ENCODE data around the gene FGD2. TPM values are rescaled to one million over a fixed set of nuclear protein-coding genes. Genes with fewer than 3 reads are reported as not detected.

The FGD2 gene, protein sequence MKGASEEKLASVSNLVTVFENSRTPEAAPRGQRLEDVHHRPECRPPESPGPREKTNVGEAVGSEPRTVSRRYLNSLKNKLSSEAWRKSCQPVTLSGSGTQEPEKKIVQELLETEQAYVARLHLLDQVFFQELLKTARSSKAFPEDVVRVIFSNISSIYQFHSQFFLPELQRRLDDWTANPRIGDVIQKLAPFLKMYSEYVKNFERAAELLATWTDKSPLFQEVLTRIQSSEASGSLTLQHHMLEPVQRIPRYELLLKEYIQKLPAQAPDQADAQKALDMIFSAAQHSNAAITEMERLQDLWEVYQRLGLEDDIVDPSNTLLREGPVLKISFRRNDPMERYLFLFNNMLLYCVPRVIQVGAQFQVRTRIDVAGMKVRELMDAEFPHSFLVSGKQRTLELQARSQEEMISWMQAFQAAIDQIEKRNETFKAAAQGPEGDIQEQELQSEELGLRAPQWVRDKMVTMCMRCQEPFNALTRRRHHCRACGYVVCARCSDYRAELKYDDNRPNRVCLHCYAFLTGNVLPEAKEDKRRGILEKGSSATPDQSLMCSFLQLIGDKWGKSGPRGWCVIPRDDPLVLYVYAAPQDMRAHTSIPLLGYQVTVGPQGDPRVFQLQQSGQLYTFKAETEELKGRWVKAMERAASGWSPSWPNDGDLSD
- under 1 TPM in 1 of 2 donors, not detected in 1; under 0.01 TPM for total RNA-seq

DNA sequence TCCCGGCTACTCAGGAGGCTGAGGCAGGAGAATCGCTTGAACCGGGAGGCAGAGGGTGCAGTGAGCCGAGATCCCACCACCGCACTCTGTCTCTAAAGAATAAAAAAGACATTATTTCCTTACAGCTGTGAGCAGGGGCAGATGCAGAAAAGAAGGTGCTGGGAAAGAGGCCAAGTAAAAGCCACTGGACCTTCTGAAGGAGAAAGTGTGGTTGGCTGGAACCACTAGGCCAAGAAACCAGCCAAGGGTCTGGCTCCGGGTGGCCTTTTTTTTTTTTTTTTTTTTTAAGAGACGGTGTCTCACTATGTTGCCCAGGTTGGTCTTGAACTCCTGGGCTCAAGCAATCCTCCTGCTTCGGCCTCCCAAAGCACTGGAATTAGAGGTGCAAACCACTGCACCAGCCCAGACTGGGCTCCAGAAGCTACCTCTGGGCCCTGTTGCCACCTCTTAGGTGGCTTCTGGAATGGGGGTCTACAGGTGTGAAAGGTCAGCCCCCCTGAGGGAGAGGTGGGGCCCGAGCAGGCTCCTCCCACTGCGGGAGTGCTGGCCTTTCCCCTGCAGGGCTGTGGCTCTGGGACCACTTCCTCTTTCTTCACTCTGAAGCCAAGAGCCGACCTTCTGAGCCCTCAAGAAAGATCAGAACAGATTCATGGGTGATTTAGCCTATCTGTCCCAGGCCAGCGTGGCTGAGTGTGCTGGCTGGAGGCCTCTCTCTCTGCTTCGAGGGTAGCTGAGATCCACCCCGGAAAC lies at the start of gene FGD2:
TSS of gene FGD2 (plus strand) at position 595 of the 750 bp plus-strand sequence. CDS start 163 bp downstream, outside the sequence.

DNA sequence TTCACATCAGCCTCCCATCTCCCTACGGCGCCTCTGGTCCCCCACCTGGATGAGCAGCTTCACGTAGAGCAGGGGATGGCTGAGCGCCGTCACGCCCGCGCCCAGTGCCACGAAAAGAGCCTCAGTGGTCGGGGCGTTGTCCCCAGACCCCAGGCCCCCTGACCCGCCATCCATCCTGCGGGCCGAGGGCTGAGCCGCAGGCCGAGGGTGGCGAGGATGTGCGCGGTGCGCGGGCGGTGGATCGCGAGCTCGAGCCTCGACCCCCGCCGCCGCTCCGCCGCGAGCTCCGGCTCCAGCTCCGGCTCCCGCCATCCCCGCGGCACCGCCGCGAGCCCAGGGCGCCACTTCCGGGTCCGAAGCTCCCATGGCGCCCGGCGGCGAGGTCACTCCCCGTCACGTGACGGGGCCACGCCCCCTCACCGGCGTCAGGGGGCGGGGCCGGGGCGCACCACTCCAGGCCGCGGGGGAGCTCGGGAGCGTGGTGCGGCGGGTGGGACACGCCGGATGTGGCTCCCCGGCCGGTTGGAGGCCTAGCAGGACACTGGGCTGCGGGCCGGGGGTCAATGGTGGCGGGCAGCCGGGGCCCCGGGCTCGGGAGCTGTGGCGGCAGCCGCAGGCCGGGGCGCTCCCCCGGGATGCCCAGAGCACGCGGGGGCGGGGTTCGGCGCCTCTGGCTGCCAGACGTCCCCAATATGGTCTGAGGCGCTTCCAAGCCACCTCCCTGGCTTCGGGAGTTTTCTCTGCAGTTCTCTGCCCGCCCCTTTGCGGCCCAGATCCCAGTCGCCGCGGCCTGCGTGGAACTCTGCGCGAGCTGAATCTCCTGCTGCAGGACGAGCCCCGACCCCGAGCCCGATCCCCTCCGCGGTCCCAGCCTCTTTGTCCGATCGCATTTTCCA lies 19.4 kb upstream of the FGD2 start, which contains the start of gene MTCH1:
TSS of gene MTCH1 (minus strand) at position 389 of the 896 bp plus-strand sequence. CDS start at position 366, 23 bp downstream.

Other genes starting within 250 kb of the FGD2 start
- under 1 TPM; under 0.01 TPM for gene CPNE5, start 166.2 kb upstream of the FGD2 start, total RNA-seq
- 10 to 100 TPM; 25.1 to 43.0 TPM for gene PPIL1, start 130.9 kb upstream of the FGD2 start, total RNA-seq
- gene C6orf89, start 119.7 kb upstream of the FGD2 start, total RNA-seq = 10 to 100 TPM; 29.3 to 38.5 TPM
- not detected for gene PI16, start 50.9 kb upstream of the FGD2 start, total RNA-seq
- 100 to 1,000 TPM; 164 to 167 TPM for gene MTCH1, start 19.5 kb upstream of the FGD2 start, total RNA-seq
- gene PIM1, start 164.5 kb downstream of the FGD2 start, total RNA-seq = 1 to 10 TPM; 2.4 to 3.0 TPM